ENCODE data around the gene XYLT1.

- TF ChIP-seq CTCF (conservative IDR thresholded peaks at IDR 0.05) (no peak), EZH2 (IDR thresholded peaks at IDR 0.05; ENCODE audit: low read depth) (no peak)
Measured at GRCh38 chr16:17368446-17368845, 102.3 kb downstream of the XYLT1 start.

Measured in PC-9 (cell line).